ENCODE measurements around the gene MMP17. TPM values are rescaled to one million over a fixed set of nuclear protein-coding genes. Genes with fewer than 3 reads are reported as not detected.

MMP17 gene
- total RNA-seq, 1 donor: 5.0 TPM

DNA sequence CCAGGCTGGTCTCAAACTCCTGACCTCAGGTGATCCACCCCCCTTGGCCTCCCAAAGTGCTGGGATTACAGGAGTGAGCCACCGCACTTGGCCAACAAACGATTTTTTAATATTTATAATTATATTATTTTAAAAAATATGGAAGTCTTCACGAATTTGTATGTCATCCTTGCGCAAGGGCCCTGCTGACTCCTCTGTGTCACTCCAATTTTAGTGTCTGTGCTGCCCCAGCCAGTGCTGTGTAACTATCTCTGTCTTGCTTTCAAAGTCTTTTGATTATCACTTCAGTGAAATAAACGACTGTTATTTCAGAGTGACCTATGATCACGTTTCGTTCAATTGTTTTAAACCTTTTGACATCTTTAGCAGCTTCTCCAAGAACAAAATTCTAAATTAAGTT, 13.1 kb upstream of the MMP17 start:
- Histone ChIP-seq H3K4me3 (ENCODE audit: low read length) (no peak overlapping the region), H3K27me3 (ENCODE audit: insufficient read depth, low read length) (no peaks in the 10 kb centered on the region), H3K9me3 (ENCODE audit: low read depth, low read length) (no peaks in the 10 kb centered on the region), H3K4me1 (ENCODE audit: insufficient read depth, low read length) (peaks cover 47% of the 10 kb centered on the region)

DNA sequence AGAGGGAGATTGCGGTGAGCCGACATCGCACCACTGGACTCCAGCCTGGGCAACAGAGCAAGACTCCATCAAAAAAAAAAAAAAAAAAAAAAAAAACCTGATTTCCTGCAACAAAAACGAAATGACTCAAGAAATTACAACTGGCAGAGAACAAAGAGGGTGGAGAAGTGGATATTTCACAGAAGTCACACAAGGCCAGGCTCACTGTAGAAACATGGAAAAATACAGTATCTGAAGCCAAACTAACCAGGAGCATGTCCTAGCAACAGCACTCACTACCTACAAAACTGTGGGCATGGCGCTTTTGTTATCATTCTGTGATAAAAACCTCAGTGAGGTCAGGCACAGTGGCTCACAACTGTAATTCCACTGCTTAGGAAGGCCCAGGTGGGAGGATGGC, 11.7 kb upstream of the MMP17 start:
- H3K9me3 ChIP-seq (ENCODE audit: low read depth, low read length): no peaks in the 10 kb centered on the region
- peaks cover 52% of the 10 kb centered on the region for H3K4me1 ChIP-seq (ENCODE audit: insufficient read depth, low read length)
- no peak overlapping the region for H3K4me3 ChIP-seq (ENCODE audit: low read length)

GRCh38 chr12:131817241-131817640, 11.0 kb upstream of the MMP17 start:
- H3K4me1 ChIP-seq (ENCODE audit: insufficient read depth, low read length): peaks cover 52% of the 10 kb centered on the region
- no peaks in the 10 kb centered on the region for H3K27me3 ChIP-seq (ENCODE audit: insufficient read depth, low read length)
- no peaks in the 10 kb centered on the region for H3K9me3 ChIP-seq (ENCODE audit: low read depth, low read length)
- no peak overlapping the region for H3K4me3 ChIP-seq (ENCODE audit: low read length)

More for the DNA sequence above, 11.7 kb upstream of the MMP17 start:
- no peaks in the 10 kb centered on the region for H3K27me3 ChIP-seq (ENCODE audit: insufficient read depth, low read length)

DNA sequence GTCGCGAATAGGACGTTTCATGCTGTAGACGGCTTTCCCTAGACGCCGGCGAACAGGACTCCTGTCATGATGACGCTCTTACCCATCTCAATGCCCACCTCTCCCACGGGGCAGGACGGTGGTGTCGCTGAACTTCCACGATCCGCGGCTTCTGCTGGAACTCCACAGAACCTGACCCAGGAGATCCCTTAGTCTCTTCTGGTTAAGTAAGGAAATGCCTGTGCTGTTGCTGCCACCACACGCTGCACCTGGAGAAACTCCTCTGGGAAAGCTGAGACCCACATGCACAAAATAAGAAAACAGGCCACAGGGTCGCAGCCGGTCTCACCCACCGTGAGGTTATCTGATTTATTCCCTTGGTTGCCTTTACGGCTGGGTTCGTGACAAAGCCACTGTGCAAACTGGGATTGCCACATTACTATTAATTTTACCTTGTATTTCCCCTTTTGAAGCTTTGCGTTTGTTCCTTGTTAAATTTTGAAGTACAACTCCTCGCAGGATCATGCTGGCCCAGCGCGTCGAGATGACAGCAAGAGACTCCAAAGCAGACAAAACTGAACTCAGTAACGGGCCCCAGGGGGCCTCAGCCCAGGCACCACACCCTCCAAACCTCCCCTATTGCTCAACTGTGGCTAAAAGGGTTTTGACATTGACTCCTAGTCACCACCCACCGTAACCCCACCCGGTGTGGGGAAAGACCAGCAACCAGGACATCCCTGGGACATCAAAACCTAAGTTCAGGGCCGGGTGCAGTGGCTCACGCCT, 9.2 kb upstream of the MMP17 start:
- H3K9me3 ChIP-seq (ENCODE audit: low read depth, low read length): no peaks in the 10 kb centered on the region
- peaks cover 52% of the 10 kb centered on the region for H3K4me1 ChIP-seq (ENCODE audit: insufficient read depth, low read length)
- no peaks in the 10 kb centered on the region for H3K27me3 ChIP-seq (ENCODE audit: insufficient read depth, low read length)
- no peak overlapping the region for H3K4me3 ChIP-seq (ENCODE audit: low read length)

DNA sequence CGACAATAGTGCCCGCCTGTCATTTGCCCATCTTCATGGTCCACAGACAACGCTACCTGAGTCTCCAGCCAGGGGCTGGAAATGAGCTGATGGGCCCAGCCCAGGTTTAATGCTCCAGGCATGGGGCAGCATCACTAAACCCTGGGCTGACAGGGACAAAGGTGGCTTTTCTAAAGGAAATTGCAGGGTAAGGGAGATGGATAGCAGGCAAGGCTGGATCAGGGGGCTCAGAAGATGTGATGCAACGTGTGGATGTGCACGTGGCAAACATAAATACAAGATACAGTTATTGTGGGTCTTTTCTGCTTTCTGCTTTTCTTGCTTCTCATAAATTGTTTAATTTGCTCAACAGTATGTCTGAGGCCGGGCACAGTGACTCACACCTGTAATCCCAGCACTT, 3.7 kb upstream of the MMP17 start:
- Histone ChIP-seq H3K27me3 (ENCODE audit: insufficient read depth, low read length) (peaks cover 3% of the 10 kb centered on the region), H3K4me1 (ENCODE audit: insufficient read depth, low read length) (peaks cover 24% of the 10 kb centered on the region), H3K4me3 (ENCODE audit: low read length) (no peak overlapping the region), H3K9me3 (ENCODE audit: low read depth, low read length) (no peaks in the 10 kb centered on the region)

DNA sequence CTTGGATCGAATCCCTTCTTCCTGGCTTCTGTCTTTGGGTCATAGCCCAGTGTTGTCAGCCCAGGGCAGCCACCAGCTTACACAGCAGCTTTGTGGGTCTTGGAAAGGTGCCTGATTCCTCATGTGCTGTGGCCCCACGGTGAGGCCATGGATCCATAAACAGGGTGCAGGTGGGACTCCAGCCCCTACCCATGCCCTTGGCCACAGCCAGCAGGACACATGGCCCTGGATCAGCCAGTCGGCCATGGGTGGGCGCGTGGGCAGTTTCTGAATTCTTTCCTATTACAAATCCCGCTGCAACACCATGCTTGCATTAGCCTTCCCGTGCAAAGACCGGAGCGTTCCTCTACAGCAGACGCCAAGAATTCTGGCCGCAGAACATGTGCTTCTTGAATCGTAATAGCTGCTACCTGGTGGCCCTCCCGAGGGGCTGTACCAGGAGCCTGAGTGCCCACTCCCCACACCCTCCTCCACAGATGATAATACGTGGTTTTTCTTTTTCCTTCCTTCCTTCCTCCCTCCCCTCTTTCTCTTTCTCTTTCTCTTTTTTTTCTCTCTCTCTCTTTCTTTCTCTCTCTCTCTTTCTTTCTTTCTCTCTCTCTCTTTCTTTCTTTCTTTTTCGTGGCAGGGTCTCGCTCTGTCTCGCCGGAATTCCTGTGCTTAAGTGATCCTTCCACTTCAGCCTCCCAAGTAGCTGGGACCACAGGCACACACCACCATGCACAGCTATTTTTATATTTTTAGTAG, 2.9 kb upstream of the MMP17 start:
- H3K27me3 ChIP-seq (ENCODE audit: insufficient read depth, low read length): peaks cover 9% of the 10 kb centered on the region
- peaks cover 25% of the 10 kb centered on the region for H3K4me1 ChIP-seq (ENCODE audit: insufficient read depth, low read length)
- no peaks in the 10 kb centered on the region for H3K9me3 ChIP-seq (ENCODE audit: low read depth, low read length)
- H3K4me3 ChIP-seq (ENCODE audit: low read length): no peak overlapping the region

DNA sequence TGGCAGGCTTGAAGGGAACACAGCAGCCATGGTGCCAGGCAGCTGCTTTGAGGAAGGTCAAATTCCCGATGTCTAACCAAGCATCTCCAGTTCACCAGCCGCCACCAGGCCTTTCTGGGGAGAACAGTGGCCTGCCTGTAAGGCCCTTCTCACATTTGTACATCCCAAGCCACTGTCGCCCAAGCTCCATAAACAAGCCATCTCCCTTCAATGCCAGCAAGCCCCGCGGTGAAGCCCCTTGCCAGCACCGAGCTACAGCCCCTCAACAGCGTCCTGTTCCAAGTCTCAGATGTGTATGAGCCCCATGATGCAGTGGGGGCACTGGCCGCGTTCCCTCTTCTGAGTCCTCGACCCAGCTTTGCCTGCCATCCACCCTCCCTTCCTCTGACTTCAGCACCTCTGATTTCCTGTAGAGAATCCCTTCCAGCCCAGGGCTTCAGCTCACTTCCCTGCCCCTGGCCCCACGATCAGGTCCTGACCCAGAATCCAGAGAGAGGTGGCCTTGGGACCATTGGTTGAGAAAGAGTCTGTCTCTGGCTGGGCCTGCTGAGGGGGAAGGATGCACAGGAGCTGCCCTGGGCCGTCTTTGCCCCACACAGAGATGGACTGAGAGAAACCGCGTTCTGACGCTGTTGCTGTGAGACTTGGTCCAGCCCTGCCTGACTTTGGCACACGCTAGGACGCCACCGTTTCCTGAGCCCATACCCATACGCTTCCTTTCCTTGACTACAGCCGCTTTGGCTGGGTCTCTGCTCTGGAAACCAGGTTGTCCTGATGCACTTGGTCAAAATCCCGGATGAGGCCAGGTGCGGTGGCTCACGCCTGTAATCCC, 1.9 kb upstream of the MMP17 start:
- H3K4me3 ChIP-seq (ENCODE audit: low read length): no peak overlapping the region
- H3K27me3 ChIP-seq (ENCODE audit: insufficient read depth, low read length): peaks cover 12% of the 10 kb centered on the region
- no peaks in the 10 kb centered on the region for H3K9me3 ChIP-seq (ENCODE audit: low read depth, low read length)
- H3K4me1 ChIP-seq (ENCODE audit: insufficient read depth, low read length): peaks cover 30% of the 10 kb centered on the region

- peaks cover 12% of the 10 kb centered on the region for H3K27me3 ChIP-seq (ENCODE audit: insufficient read depth, low read length)
- H3K4me3 ChIP-seq (ENCODE audit: low read length): peak overlapping the region; percentile 43
- no peaks in the 10 kb centered on the region for H3K9me3 ChIP-seq (ENCODE audit: low read depth, low read length)
- H3K4me1 ChIP-seq (ENCODE audit: insufficient read depth, low read length): peaks cover 33% of the 10 kb centered on the region
These were observed 620 bp downstream of the MMP17 start for GRCh38 chr12:131828671-131829355.

GRCh38 chr12:131829356-131829747, 1.2 kb downstream of the MMP17 start:
- H3K27me3 ChIP-seq (ENCODE audit: insufficient read depth, low read length): peaks cover 12% of the 10 kb centered on the region
- H3K4me3 ChIP-seq (ENCODE audit: low read length): peak overlapping the region; percentile 43

DNA sequence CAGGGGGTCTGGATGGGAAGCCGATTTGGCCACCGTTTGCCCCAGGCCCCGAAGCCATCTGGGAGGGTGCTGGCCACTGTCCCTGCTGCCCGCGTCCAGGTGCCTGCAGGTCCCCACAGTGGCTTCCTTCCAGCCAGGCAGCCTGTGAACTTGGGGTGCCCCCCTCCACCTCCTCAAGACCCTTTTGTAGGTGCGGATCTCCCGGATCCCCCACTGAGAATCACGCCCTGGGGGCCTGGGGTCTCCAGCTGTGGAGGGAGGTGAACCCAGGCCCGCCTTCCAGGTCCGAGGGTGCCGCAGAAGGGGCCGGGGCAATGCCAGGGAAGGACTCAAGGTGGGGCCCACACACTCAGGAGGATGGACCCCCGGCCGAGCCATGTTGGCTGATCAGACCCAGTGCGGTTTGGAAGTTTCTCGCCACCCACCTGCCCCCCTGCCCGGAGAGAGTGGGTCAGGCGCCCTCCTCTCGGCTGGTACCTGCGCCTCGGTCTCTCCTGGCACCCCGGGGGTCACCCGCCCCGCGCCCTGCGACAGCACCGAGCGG, 1.7 kb downstream of the MMP17 start:
- H3K27me3 ChIP-seq (ENCODE audit: insufficient read depth, low read length): peaks cover 12% of the 10 kb centered on the region
- peaks cover 33% of the 10 kb centered on the region for H3K4me1 ChIP-seq (ENCODE audit: insufficient read depth, low read length)
- peak overlapping the region; percentile 43 for H3K4me3 ChIP-seq (ENCODE audit: low read length)
- H3K9me3 ChIP-seq (ENCODE audit: low read depth, low read length): no peaks in the 10 kb centered on the region

More at GRCh38 chr12:131829356-131829747, 1.2 kb downstream of the MMP17 start:
- Histone ChIP-seq H3K9me3 (ENCODE audit: low read depth, low read length) (no peaks in the 10 kb centered on the region), H3K4me1 (ENCODE audit: insufficient read depth, low read length) (peaks cover 33% of the 10 kb centered on the region)

GRCh38 chr12:131830335-131830913, 2.2 kb downstream of the MMP17 start:
- Histone ChIP-seq H3K27me3 (ENCODE audit: insufficient read depth, low read length) (peaks cover 12% of the 10 kb centered on the region), H3K4me3 (ENCODE audit: low read length) (peak overlapping the region; percentile 13), H3K4me1 (ENCODE audit: insufficient read depth, low read length) (peaks cover 33% of the 10 kb centered on the region), H3K9me3 (ENCODE audit: low read depth, low read length) (no peaks in the 10 kb centered on the region)

DNA sequence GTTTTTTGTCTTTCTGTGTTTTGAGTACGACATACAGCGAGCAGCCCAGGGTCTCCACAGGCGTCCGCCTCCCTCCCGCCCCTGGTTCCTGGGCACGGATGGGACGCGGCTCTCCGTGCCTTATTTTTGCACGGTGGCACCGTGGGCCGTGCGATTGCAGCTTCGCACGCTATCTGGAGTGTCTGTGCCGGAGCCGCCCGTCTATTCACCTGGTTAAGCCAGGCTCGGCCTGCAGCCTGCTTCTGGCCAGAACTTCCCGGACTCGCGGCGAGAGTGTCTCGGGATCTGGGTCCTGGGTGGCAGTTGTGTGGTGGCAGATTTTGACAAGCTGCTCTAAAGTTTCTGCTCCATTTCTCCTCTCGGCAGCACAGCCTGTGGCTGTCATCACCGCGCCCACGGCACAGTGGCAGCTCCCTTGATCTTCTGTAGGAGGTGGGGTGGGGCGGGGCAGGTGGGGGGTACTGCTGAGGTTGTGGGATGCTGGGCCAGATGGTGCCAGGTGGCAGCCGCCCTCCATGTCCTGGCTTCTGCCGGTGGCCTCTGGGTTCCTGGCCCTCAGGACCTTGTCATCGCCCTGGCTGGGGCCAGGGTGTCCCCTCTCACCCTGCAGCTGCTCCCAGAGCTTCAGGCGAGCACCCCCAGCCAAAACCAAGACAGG, 2.9 kb downstream of the MMP17 start:
- Histone ChIP-seq H3K4me1 (ENCODE audit: insufficient read depth, low read length) (peaks cover 33% of the 10 kb centered on the region), H3K27me3 (ENCODE audit: insufficient read depth, low read length) (peaks cover 12% of the 10 kb centered on the region), H3K4me3 (ENCODE audit: low read length) (no peak overlapping the region), H3K9me3 (ENCODE audit: low read depth, low read length) (no peaks in the 10 kb centered on the region)

DNA sequence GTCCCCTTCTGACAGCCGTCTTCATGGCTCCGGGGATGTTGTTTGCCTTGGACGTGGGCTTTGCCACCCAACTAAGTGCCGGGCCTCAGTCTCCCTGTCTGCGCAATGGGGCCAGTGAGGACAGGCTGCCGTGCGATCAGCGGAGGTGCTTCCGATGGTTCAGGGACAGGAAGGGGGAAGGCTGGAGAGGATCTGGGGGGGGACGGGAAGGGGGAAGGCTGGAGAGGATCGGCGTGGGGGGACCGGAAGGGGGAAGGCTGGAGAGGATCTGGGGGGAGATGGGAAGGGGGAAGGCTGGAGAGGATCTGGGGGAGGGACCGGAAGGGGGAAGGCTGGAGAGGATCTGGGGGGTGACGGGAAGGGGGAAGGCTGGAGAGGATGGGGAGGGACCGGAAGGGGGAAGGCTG, 3.4 kb downstream of the MMP17 start:
- Histone ChIP-seq H3K4me3 (ENCODE audit: low read length) (no peak overlapping the region), H3K27me3 (ENCODE audit: insufficient read depth, low read length) (peaks cover 12% of the 10 kb centered on the region), H3K4me1 (ENCODE audit: insufficient read depth, low read length) (peaks cover 33% of the 10 kb centered on the region), H3K9me3 (ENCODE audit: low read depth, low read length) (no peaks in the 10 kb centered on the region)

All from mononuclear cell (primary cell).